HTR-8/SVneo (cell line): ENCODE results near the gene CNBP.
"Not testable (repeated sequence)": the region's sequence is repeated elsewhere in the genome, so short reads cannot be mapped to it uniquely, and the experiment has no call there.

Experiments used
- DNase-seq: peaks from one replicate; pipeline ENCODE4 v3.0.0; 2011; ENCODE audit warnings: low spot score, mixed read lengths; ENCODE audit not compliant: insufficient read length
- FAIRE-seq: peaks from 2 replicates; lab custom pipeline; 2011; peaks lifted over from hg19 to GRCh38; lab: Jason Lieb, UNC

Gene CNBP

GRCh38 chr3:129187857-129188256, 4.2 kb upstream of the CNBP start:
- DNase-seq = no peak
- no peak for FAIRE-seq

- DNase-seq (no peak), FAIRE-seq (no peak)
Measured at GRCh38 chr3:129185783-129186182, 2.1 kb upstream of the CNBP start.

GRCh38 chr3:129184784-129185542, 1.3 kb upstream of the CNBP start:
- FAIRE-seq, DNase-seq: not testable (repeated sequence)

DNA sequence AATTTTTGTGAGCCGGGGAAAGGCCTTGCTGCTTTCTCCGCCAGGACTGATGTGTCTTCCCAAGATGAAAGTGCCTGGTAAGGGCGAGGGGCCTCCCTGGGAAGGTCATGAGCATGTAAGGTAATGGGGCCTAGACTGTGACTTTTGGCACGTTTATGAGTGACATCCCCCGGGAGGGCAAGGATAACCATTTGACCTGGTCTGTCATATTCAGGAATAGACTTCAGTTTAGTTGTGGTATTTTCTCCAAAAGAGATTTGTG, 631 bp upstream of the CNBP start:
- FAIRE-seq (no peak), DNase-seq (no peak)

- DNase-seq = no peak
- no peak for FAIRE-seq
Measured at GRCh38 chr3:129182390-129183185, 1.1 kb downstream of the CNBP start.

DNA sequence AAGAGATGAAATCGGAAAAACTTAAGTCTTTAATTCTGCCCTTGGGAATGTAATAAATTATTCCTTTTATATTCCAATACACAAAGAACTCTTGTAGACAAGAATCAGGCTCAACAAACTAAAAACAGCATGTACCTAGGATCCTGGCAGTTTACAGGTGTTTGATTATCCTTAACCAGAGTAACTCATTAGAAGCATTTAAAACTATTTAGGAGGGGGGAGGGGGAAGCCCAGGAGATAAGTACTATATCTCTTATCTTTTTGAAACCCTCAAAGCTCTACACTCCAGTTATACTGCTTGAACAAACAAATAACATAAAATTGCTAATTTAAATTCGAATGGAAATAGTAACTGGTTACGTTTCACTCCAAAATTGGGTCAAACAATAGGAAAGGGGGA, 1.9 kb downstream of the CNBP start:
- no peak for FAIRE-seq
- DNase-seq = no peak

DNA sequence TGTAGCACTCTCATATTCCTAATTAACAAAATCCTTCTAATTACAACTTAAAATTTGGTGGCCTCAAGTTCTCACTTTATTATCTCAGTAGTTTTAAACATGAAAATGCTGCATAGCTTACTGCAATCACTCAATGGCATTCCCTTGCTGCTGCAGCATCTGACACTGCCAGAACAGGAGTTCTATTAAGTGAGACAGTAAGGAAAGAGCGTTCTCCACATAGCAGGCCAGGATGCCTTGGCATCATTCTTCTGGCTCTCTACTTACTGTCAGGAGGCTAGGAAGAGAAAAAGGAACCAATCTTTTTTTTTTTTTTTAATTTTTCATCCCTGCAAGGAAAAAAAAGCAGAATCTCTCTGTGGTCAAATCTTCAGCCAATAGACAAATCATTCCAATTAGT, 3.2 kb downstream of the CNBP start:
- FAIRE-seq (no peak), DNase-seq (no peak)

DNA sequence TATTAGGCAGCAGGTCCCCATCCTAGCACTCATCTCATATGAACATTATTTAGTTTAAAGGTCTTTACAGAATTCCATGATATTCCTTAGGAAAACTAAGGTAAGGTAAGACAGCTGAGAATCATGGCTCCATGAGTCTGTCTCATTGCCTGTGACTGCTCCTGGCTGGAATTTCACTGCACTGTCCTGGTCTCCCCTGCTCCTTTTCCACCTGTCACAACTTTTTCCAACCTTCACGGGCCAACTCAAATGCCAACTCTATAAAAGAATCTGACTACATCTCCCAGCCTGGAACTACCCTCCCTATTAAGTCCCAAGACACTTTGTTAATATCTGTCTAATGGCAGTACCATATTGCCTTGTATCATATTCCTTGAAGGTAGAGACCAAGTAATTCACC, 7.6 kb downstream of the CNBP start:
- FAIRE-seq = no peak
- no peak for DNase-seq

- no peak for FAIRE-seq
- DNase-seq = no peak
Measured at GRCh38 chr3:129173725-129174124, 10.0 kb downstream of the CNBP start.

DNA sequence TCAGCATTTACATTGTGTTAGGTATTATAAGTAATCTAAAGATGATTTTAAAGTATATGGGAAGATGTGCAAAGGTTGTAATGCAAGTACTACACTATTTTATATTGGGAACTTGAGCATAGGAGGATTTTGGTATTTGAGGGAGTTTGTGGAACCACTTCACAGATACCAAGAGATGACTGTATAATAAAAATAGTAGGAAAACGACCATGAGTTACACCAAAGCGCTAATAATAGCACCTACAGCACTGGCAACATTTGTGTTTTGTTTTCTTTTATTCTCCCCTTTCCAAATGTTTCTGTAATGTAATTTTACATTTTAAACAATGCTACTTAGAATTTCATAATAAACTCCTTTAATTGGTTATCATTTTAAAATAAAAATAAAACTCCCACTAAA, 10.5 kb downstream of the CNBP start:
- FAIRE-seq (no peak), DNase-seq (no peak)

DNA sequence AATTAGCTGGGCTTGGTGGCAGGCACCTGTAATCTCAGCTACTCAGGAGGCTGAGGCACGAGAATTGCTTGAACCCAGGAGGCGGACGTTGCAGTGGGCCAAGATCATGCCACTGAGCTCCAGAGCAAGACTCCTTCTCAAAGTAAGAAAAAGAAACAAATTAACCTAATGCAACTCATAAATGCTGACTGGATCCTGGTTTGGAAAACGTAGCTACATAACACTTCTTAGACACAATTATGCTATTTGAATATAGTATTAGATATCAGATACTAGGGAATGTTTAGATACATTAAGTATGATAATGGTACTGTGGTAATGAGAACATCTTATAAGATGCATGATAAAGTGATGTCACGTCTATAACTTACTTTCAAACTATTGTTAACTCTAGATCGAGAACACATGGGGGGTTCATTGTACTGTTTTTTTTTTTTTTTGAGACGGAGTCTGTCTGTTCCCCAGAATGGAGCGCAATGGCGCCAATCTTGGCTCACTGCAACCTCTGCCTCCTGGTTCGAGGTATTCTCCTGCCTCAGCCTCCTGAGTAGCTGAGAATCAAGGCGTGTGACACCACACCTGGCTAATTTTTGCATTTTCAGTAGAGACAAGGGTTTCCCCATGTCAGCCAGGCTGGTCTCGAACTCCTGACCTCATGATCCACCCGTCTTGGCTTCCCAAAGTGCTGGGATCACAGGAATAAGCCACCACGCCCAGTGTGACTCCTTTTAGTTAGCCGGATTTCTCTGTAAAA, 16.9 kb downstream of the CNBP start:
- DNase-seq (no peak), FAIRE-seq (no peak)

- FAIRE-seq = not testable (repeated sequence)
Measured at GRCh38 chr3:129165594-129165993, 18.1 kb downstream of the CNBP start.

DNA sequence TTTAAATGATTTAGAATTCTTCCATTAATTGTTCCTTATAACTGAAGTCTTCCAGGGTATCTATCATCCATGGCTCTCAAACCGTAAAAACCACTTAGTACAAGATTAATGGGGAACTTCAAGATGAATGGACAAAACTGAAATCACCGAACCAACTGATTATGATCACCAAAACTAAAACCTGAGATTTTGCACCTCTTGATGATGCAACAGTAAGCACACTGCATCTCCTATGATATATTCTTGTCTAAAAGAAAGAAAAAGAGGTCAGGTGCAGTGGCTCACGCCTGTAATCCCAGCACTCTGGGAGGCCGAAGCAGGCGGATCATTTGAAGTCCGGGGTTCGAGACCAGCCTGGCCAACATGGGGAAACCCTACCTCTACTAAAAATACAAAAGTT, 19.2 kb downstream of the CNBP start:
- DNase-seq (no peak), FAIRE-seq (no peak)

More at GRCh38 chr3:129165594-129165993, 18.1 kb downstream of the CNBP start:
- DNase-seq = not testable (repeated sequence)

DNA sequence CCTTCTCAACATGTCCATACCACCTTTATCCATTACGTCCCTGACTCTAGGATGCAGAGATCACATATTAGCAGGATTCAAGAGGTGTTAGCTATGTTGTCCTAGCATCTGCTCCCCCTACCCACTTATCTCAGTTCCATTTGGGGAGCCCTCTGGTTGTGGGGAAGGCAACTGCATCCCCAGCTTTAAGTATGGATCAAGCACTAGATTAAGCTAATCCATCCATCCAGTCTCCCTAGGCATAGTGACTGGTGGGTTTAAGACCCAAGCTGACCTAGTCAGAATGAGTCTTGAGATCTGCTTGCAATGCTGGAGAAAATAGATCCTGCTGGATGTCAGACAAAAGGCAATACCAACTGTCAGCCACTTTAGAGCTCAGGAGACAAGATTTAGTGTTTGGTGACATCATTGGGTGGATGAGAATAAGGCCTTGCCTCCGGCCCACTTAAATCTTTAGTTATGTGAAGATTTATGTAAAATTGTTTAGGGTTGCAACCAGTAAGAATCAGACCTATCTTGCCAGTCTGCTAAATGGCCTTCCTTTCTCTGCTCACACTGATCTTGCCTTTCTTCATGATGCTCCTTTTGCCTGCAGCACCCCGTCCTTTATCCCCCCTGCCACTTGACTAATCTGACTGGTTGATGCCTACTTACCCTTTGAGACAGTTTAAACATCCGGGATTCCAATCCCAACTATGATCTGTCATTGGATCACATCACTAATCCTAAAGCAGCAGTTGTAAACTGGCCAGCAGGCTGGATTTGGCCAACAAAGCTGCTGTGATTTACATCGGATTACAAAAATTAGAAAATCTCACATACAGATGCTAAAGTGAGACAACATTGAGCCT, 20.7 kb downstream of the CNBP start:
- FAIRE-seq (no peak), DNase-seq (no peak)

GRCh38 chr3:129161860-129162271, 21.8 kb downstream of the CNBP start:
- FAIRE-seq (no peak), DNase-seq (no peak)

DNA sequence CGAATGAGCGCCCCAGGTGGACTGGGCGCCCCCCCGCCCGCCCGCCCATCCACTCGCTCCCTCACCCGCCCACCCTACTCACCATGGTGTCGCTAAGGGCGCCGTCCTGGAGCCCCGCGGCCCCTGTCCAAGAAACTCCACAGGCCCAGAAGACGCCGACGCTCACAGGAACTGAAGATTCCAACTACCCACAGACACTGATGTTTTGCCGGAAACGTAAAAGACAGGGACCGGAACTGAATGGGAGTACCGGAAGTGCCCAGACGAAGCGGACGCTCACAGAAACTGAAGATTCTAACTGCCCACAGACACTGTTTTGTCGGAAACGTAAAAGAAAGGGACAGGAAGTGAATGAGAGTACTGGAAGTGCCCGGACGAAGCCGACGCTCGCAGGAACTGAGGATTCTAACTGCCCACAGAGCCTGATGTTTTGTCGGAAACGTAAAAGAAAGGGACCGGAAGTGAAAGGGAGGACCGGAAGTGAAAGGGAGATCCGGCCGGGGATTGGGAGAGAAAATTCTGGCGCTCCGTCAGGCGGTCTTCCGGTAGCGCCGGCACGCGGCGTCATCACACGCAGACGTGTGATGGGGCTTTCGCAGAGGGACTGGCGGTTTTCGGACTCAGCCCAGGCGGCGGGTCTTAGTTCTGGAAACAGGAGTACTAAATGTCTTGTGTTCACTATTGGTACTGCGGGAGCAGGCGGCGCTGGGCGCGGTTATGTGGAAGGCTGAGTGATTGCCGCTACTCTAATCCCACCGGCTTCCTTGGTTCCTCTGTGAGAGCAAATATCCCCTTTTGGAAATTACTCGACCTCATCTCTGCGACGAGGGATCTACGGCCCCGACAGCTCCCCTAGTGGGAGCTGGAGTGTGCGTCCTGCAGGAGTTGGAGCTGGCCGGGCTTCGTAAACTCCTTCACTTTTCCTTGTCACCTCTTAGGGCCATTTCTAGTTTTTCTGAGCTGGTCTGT, 22.5 kb downstream of the CNBP start, which contains the start of gene ISY1:
Gene ISY1, minus strand, starts transcription at position 173 of the 969 bp plus-strand sequence. Its CDS starts 88 bp downstream, at position 85.
- peak; percentile 94 for DNase-seq
- no peak for FAIRE-seq

GRCh38 chr3:129144786-129145185, 38.9 kb downstream of the CNBP start:
- DNase-seq = no peak
- no peak for FAIRE-seq

- DNase-seq, FAIRE-seq: not testable (repeated sequence)
Measured at GRCh38 chr3:129141011-129141410, 42.7 kb downstream of the CNBP start.

DNA sequence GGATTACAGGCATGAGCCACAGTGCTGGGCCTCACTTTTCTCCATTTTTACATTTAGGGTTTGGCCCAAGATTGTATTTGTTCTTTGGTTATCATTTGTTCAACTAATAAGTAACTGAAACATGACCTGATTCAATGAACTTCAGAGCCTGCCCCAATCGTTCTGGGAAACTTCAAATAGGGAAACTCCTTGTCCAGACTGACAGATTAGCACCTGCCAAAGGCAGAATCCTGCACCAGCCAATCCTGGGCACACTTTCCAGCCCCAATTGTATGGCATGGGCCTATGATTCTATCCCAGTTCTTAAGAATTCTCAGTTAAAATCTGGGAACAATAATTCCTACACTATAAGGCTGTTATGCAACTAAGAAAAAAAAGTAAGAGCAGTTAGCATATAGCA, 43.8 kb downstream of the CNBP start:
- DNase-seq = no peak
- no peak for FAIRE-seq
